ENCODE measurements around the gene SMC1B.
"Not testable (repeated sequence)": the region's sequence is repeated elsewhere in the genome, so short reads cannot be mapped to it uniquely, and the experiment has no call there.

The SMC1B gene

GRCh38 chr22:45302751-45303150 is 110.6 kb downstream of the SMC1B start:
- no peak for DNase-seq (ENCODE audit: low spot score)

- no peak for DNase-seq (ENCODE audit: low spot score)
Observed at GRCh38 chr22:45298934-45299505, 114.4 kb downstream of the SMC1B start.

- DNase-seq (ENCODE audit: low spot score), result no peak
Observed at GRCh38 chr22:45296628-45297297, 116.6 kb downstream of the SMC1B start.

- DNase-seq (ENCODE audit: low spot score), result no peak
Observed at GRCh38 chr22:45295492-45295891, 117.9 kb downstream of the SMC1B start.

GRCh38 chr22:45295004-45295403 is 118.4 kb downstream of the SMC1B start:
- not testable (repeated sequence) for DNase-seq (ENCODE audit: low spot score)

Measured in RKO (cell line).